Fibroblast of pulmonary artery (primary cell): ENCODE measurements around the gene PSTPIP1.

Experiments
- DNase-seq: peaks from one replicate; pipeline ENCODE4 v3.0.0-alpha.2; 2010; ENCODE audit warnings: low read depth
- H3K4me3 ChIP-seq: replicated peaks from 2 replicates; pipeline ENCODE4 v1.5.1; 2011; ENCODE audit warnings: low read depth, mild to moderate bottlenecking, control low read depth, low read length, moderate library complexity
- CTCF ChIP-seq: IDR thresholded peaks from 2 replicates; pipeline ENCODE4 v1.5.1; 2011; ENCODE audit warnings: mild to moderate bottlenecking, control low read depth, low read length, inconsistent platforms; ENCODE audit errors: missing control alignments

Gene PSTPIP1

GRCh38 chr15:77014132-77015081, 19.5 kb downstream of the PSTPIP1 start:
- TF ChIP-seq CTCF, result no peak
- no peak overlapping the region for H3K4me3 ChIP-seq
- DNase-seq, result no peak

- DNase-seq, result no peak
- no peak overlapping the region for H3K4me3 ChIP-seq
- no peak for TF ChIP-seq CTCF
These were observed 20.9 kb downstream of the PSTPIP1 start for GRCh38 chr15:77015646-77016320.

- TF ChIP-seq CTCF, result no peak
These were observed 21.4 kb downstream of the PSTPIP1 start for GRCh38 chr15:77016321-77016695.

GRCh38 chr15:77017091-77017660, 22.2 kb downstream of the PSTPIP1 start:
- no peak for TF ChIP-seq CTCF
- H3K4me3 ChIP-seq, result no peak overlapping the region
- DNase-seq, result no peak

More at GRCh38 chr15:77016321-77016695, 21.4 kb downstream of the PSTPIP1 start:
- H3K4me3 ChIP-seq, result no peak overlapping the region
- DNase-seq, result no peak

GRCh38 chr15:77017761-77018720, 23.1 kb downstream of the PSTPIP1 start:
- no peak for DNase-seq
- TF ChIP-seq CTCF, result no peak
- no peak overlapping the region for H3K4me3 ChIP-seq
